Tibial nerve (tissue), 4 donors: ENCODE data around the gene CCDC170. TPM values are rescaled to one million over a fixed set of nuclear protein-coding genes. Genes with fewer than 3 reads are reported as not detected.

Source experiments
- DNase-seq, 2 donors: peaks; one replicate each; pipeline ENCODE4 v3.0.0-alpha.2; 2019; ENCODE audit warnings: low spot score in 2 of 2
- H3K27ac ChIP-seq, 4 donors: fragments of 200-600 bp; sonication (generic) in 3 of 4; one replicate each; pipeline ENCODE4 v1.5.1; 2017 to 2019; ENCODE audit warnings: mild to moderate bottlenecking in 1 of 4
- H3K27me3 ChIP-seq, 2 donors: fragments of 200-600 bp; sonication (generic) in 1 of 2; one replicate each; pipeline versions ENCODE4 v1.5.1 to v1.6.0; 2017 to 2019
- H3K36me3 ChIP-seq, 3 donors: fragments of 200-600 bp; sonication (generic); one replicate each; pipeline ENCODE4 v1.5.1; 2018 to 2019
- H3K4me1 ChIP-seq, 4 donors: fragments of 200-600 bp; sonication (generic) in 3 of 4; one replicate each; pipeline ENCODE4 v1.5.1; 2017 to 2019
- H3K4me3 ChIP-seq, 4 donors: fragments of 200-600 bp; sonication (generic) in 3 of 4; one replicate each; pipeline ENCODE4 v1.5.1; 2017 to 2019; ENCODE audit warnings: mild to moderate bottlenecking in 1 of 4, moderate library complexity in 1 of 4
- H3K9me3 ChIP-seq, 4 donors: fragments of 200-600 bp; sonication (generic) in 3 of 4; one replicate each; pipeline ENCODE4 v1.5.1; 2017 to 2019
- CTCF ChIP-seq, 5 experiments: fragments of 200-600 bp in 3 of 5; fragments of 450-650 bp in 2 of 5; sonication (generic) in 3 of 5; IDR thresholded peaks; one replicate each; pipeline ENCODE4 v1.5.1; 2016 to 2019; ENCODE audit warnings: antibody characterized with exemption in 5 of 5, mild to moderate bottlenecking in 3 of 5, moderate library complexity in 2 of 5
- EP300 ChIP-seq, 2 donors: sonication (generic); formaldehyde crosslinking; IDR thresholded peaks; one replicate each; pipeline ENCODE4 v1.6.1; 2017; ENCODE audit warnings: antibody characterized with exemption in 2 of 2, mild to moderate bottlenecking in 1 of 2
- POLR2A ChIP-seq, 2 donors: fragments of 450-650 bp; IDR thresholded peaks; one replicate each; pipeline ENCODE4 v1.6.1; 2017; ENCODE audit warnings: antibody characterized with exemption in 2 of 2, mild to moderate bottlenecking in 2 of 2, moderate library complexity in 2 of 2
- WGBS, 2 donors: methylation state at CpG; one replicate each; pipeline ENCODE4 v1.1.5; 2018; 5-methylcytosine and 5-hydroxymethylcytosine counted together
- total RNA-seq, 4 donors: library from RNA; depleted of rRNA; stranded (reverse); fragments of >200 nt; gene quantifications; one replicate each; pipeline ENCODE4 v1.1.0, GENCODE V29; 2016

CCDC170 gene
- total RNA-seq, 4 donors from 2014 or later, result 0.66 to 3.3 (median 1.4) TPM

GRCh38 chr6:151659212-151659611 is 165.4 kb downstream of the CCDC170 start:
- H3K36me3 ChIP-seq, result no peaks in the 10 kb centered on the region
- no peak overlapping the region for H3K4me3 ChIP-seq
- TF ChIP-seq EP300 (IDR thresholded peaks at IDR 0.05) (no peak), POLR2A (IDR thresholded peaks at IDR 0.05) (no peak), CTCF (IDR thresholded peaks at IDR 0.05) (no peak)
- no peaks in the 10 kb centered on the region for H3K4me1 ChIP-seq
- WGBS, 2 donors, result 80 to 86% methylated on average over 4 of the region's 4 CpGs
- no peak overlapping the region for H3K27ac ChIP-seq
- no peaks in the 10 kb centered on the region for H3K27me3 ChIP-seq
- no peak for DNase-seq
- peaks cover 0 to 17% (median 0%) of the 10 kb centered on the region in 4 donors for H3K9me3 ChIP-seq

- H3K27ac ChIP-seq, result no peak overlapping the region
- TF ChIP-seq CTCF (IDR thresholded peaks at IDR 0.05) (no peak), EP300 (IDR thresholded peaks at IDR 0.05) (no peak), POLR2A (IDR thresholded peaks at IDR 0.05) (no peak)
- DNase-seq, result no peak
- H3K4me1 ChIP-seq, result peaks cover 0 to 7% (median 0%) of the 10 kb centered on the region in 4 donors
- WGBS, 2 donors, result 78 to 91% methylated on average over 3 of the region's 3 CpGs
- H3K9me3 ChIP-seq, result no peaks in the 10 kb centered on the region
- H3K4me3 ChIP-seq, result no peak overlapping the region
- H3K36me3 ChIP-seq, result no peaks in the 10 kb centered on the region
- no peaks in the 10 kb centered on the region for H3K27me3 ChIP-seq
Measured at GRCh38 chr6:151661509-151661908, 167.7 kb downstream of the CCDC170 start.

GRCh38 chr6:151661928-151662327 is 168.1 kb downstream of the CCDC170 start:
- H3K27ac ChIP-seq, result no peak overlapping the region
- WGBS, 2 donors, result 42 to 67% methylated on average over 4 of the region's 4 CpGs
- H3K4me1 ChIP-seq, result peaks cover 0 to 7% (median 0%) of the 10 kb centered on the region in 4 donors
- no peak for DNase-seq
- H3K27me3 ChIP-seq, result no peaks in the 10 kb centered on the region
- H3K36me3 ChIP-seq, result no peaks in the 10 kb centered on the region
- TF ChIP-seq POLR2A (IDR thresholded peaks at IDR 0.05) (no peak), CTCF (IDR thresholded peaks at IDR 0.05) (no peak), EP300 (IDR thresholded peaks at IDR 0.05) (no peak)
- no peaks in the 10 kb centered on the region for H3K9me3 ChIP-seq
- H3K4me3 ChIP-seq, result no peak overlapping the region

- Histone ChIP-seq H3K9me3 (no peaks in the 10 kb centered on the region), H3K4me3 (no peak overlapping the region), H3K27me3 (no peaks in the 10 kb centered on the region), H3K27ac (no peak overlapping the region), H3K4me1 (peaks cover 0 to 7% (median 0%) of the 10 kb centered on the region in 4 donors), H3K36me3 (no peaks in the 10 kb centered on the region)
- no peak for TF ChIP-seq POLR2A (IDR thresholded peaks at IDR 0.05)
- WGBS, 2 donors, result 80 to 86% methylated on average over 2 of the region's 2 CpGs
- DNase-seq, result no peak
Measured at GRCh38 chr6:151663559-151663958, 169.7 kb downstream of the CCDC170 start.

- TF ChIP-seq EP300 (IDR thresholded peaks at IDR 0.05) (no peak), POLR2A (IDR thresholded peaks at IDR 0.05) (no peak), CTCF (IDR thresholded peaks at IDR 0.05) (no peak)
- H3K36me3 ChIP-seq, result no peaks in the 10 kb centered on the region
- H3K4me1 ChIP-seq, result peaks cover 0 to 7% (median 0%) of the 10 kb centered on the region in 4 donors
- H3K27ac ChIP-seq, result no peak overlapping the region
- H3K9me3 ChIP-seq, result no peaks in the 10 kb centered on the region
- 69 to 77% methylated on average over 5 of the region's 5 CpGs for WGBS, 2 donors
- DNase-seq, result no peak
- H3K27me3 ChIP-seq, result no peaks in the 10 kb centered on the region
- H3K4me3 ChIP-seq, result no peak overlapping the region
Measured at GRCh38 chr6:151664390-151664789, 170.6 kb downstream of the CCDC170 start.

- 47 to 63% methylated on average over 7 of the region's 7 CpGs for WGBS, 2 donors
- Histone ChIP-seq H3K27me3 (no peaks in the 10 kb centered on the region), H3K36me3 (no peaks in the 10 kb centered on the region), H3K9me3 (no peaks in the 10 kb centered on the region), H3K27ac (no peak overlapping the region), H3K4me1 (peaks cover 0 to 7% (median 0%) of the 10 kb centered on the region in 4 donors), H3K4me3 (no peak overlapping the region)
- TF ChIP-seq EP300 (IDR thresholded peaks at IDR 0.05) (no peak), POLR2A (IDR thresholded peaks at IDR 0.05) (no peak)
- no peak for DNase-seq
Measured at GRCh38 chr6:151665329-151665728, 171.5 kb downstream of the CCDC170 start.
